HepG2 (cell line): ENCODE results near the gene FAM222A. TPM values are rescaled to one million over a fixed set of nuclear protein-coding genes. Genes with fewer than 3 reads are reported as not detected.

Source experiments
- ATAC-seq: fragments of 200-7000 bp; cut with Tn5 transposase; 3 replicates; pipeline ENCODE4 v1.9.1; 2020; ENCODE audit warnings: mild to moderate bottlenecking, moderate library complexity
- BruUV-seq: library from RNA; stranded (reverse); fragments of 400-500 nt; replicated peaks from 2 replicates; lab custom pipeline; 2021; lab: Mats Ljungman, UMichigan
- CTCF ChIA-PET: fragments of 300-600 bp; formaldehyde crosslinking; extraction: SDS; loops from one replicate; lab custom pipeline; 2021; ENCODE audit warnings: low total read pairs, inconsistent platforms, low intra/inter-chr PET ratio; lab: Yijun Ruan, JAX
- POLR2A ChIA-PET: fragments of 350-600 bp; sonication (Branson Sonifier 250); formaldehyde crosslinking; loops from one replicate; lab custom pipeline; 2020; ENCODE audit warnings: antibody characterized with exemption, inconsistent platforms; lab: Yijun Ruan, JAX
- DNase-seq: peaks from one replicate; pipeline ENCODE4 v3.0.0-alpha.2; 2015; ENCODE audit warnings: low spot score
- FAIRE-seq: peaks from 3 replicates; lab custom pipeline; 2011; peaks lifted over from hg19 to GRCh38; lab: Jason Lieb, UNC
- H2AFZ ChIP-seq: one replicate; pipeline ENCODE4 v1.6.1; 2011; ENCODE audit warnings: low read length, inconsistent platforms
- H3K27ac ChIP-seq: fragments of 300-600 bp; 3 replicates; pipeline ENCODE4 v1.8.0; 2011; ENCODE audit warnings: mixed run types, mild to moderate bottlenecking, mixed read lengths, low read length, inconsistent platforms; ENCODE audit not compliant: insufficient read depth; ENCODE audit errors: extremely low read length
- H3K27me3 ChIP-seq, 2 experiments: fragments of 200-600 bp in 1 of 2; 2 replicates in 1 of 2; 3 replicates in 1 of 2; pipeline versions ENCODE4 v1.6.0 to v1.8.0; 2011; ENCODE audit warnings: low read length in 2 of 2, mild to moderate bottlenecking in 2 of 2, moderate library complexity in 2 of 2, inconsistent platforms in 1 of 2; ENCODE audit not compliant: insufficient read depth in 2 of 2, control insufficient read depth in 1 of 2
- H3K36me3 ChIP-seq, 2 experiments: fragments of 200-600 bp in 1 of 2; replicated peaks in 1 of 2; 2 replicates in 1 of 2; 3 replicates in 1 of 2; pipeline versions ENCODE4 v1.5.1 to v1.8.0; 2011; ENCODE audit warnings: low read length in 2 of 2, inconsistent platforms in 1 of 2; ENCODE audit not compliant: insufficient read depth in 2 of 2, control insufficient read depth in 1 of 2
- H3K4me1 ChIP-seq: 2 replicates; pipeline ENCODE4 v1.5.1; 2012; ENCODE audit warnings: low read length, inconsistent platforms; ENCODE audit not compliant: insufficient read depth
- H3K4me2 ChIP-seq: 2 replicates; pipeline ENCODE4 v1.6.0; 2011; ENCODE audit warnings: low read depth, low read length, inconsistent platforms
- H3K4me3 ChIP-seq, 3 experiments: fragments of 200-600 bp in 1 of 3; sonication (generic), shearing (Covaris generic) in 1 of 3; replicated peaks in 1 of 3; 2 replicates each; pipeline ENCODE4 v1.5.1; 2011 to 2016; ENCODE audit warnings: low read length in 3 of 3, inconsistent platforms in 2 of 3, low read depth in 2 of 3, mild to moderate bottlenecking in 2 of 3, control low read depth in 1 of 3, mixed read lengths in 1 of 3; ENCODE audit not compliant: insufficient read depth in 1 of 3
- H3K79me2 ChIP-seq: one replicate; pipeline ENCODE4 v1.6.1; 2011; ENCODE audit warnings: low read length, inconsistent platforms; ENCODE audit not compliant: insufficient read depth
- H3K9ac ChIP-seq: 2 replicates; pipeline ENCODE4 v1.6.0; 2011; ENCODE audit warnings: mild to moderate bottlenecking, low read depth, low read length, inconsistent platforms; ENCODE audit not compliant: insufficient read depth
- H3K9me3 ChIP-seq: 2 replicates; pipeline ENCODE4 v1.5.1; 2012; ENCODE audit warnings: mild to moderate bottlenecking, low read length
- H4K20me1 ChIP-seq: 2 replicates; pipeline ENCODE4 v1.6.0; 2011; ENCODE audit warnings: inconsistent platforms, mild to moderate bottlenecking, low read length, moderate library complexity; ENCODE audit not compliant: insufficient read depth
- GABPB1 ChIP-seq: IDR thresholded peaks from 2 replicates; pipeline ENCODE4 v1.6.1; 2016; ENCODE audit warnings: mild to moderate bottlenecking, missing genetic modification reagents, moderate library complexity, missing compliant biosample characterization
- HCFC1 ChIP-seq: fragments of 150-350 bp; IDR thresholded peaks from 2 replicates; pipeline ENCODE4 v1.6.1; 2014; ENCODE audit warnings: low read depth, low read length
- IRF2 ChIP-seq: IDR thresholded peaks from 2 replicates; pipeline ENCODE4 v1.6.1; 2018; ENCODE audit warnings: missing genetic modification reagents, missing compliant biosample characterization
- NFE2 ChIP-seq: sonication (generic); formaldehyde crosslinking; IDR thresholded peaks from 2 replicates; pipeline ENCODE4 v1.4.0; 2020; ENCODE audit warnings: missing genetic modification reagents
- SNAPC2 ChIP-seq: sonication (generic); formaldehyde crosslinking; IDR thresholded peaks from 2 replicates; pipeline ENCODE4 v1.8.1; 2022; ENCODE audit warnings: mild to moderate bottlenecking, missing genetic modification reagents
- TMF1 ChIP-seq: sonication (generic); formaldehyde crosslinking; IDR thresholded peaks from 2 replicates; pipeline ENCODE4 v1.8.1; 2022; ENCODE audit warnings: low read depth, missing genetic modification reagents
- ZBTB20 ChIP-seq: sonication (generic); formaldehyde crosslinking; IDR thresholded peaks from 2 replicates; pipeline ENCODE4 v1.8.1; 2023; ENCODE audit warnings: missing genetic modification reagents, low read depth, mild to moderate bottlenecking, borderline replicate concordance
- ZNF264 ChIP-seq: sonication (generic); formaldehyde crosslinking; IDR thresholded peaks from 2 replicates; pipeline ENCODE4 v1.4.0; 2020; ENCODE audit warnings: missing genetic modification reagents
- ZNF350 ChIP-seq: sonication (generic); formaldehyde crosslinking; IDR thresholded peaks from 2 replicates; pipeline ENCODE4 v1.4.0; 2020; ENCODE audit warnings: mild to moderate bottlenecking, low read depth, missing genetic modification reagents, borderline replicate concordance
- ZNF563 ChIP-seq: sonication (generic); formaldehyde crosslinking; IDR thresholded peaks from 2 replicates; pipeline ENCODE4 v1.8.0; 2022; ENCODE audit warnings: mild to moderate bottlenecking, moderate library complexity, missing genetic modification reagents
- WGBS: methylation state at CpG from one replicate; pipeline ENCODE4 v1.1.6; 2017; ENCODE audit warnings: low lambda C conversion rate; 5-methylcytosine and 5-hydroxymethylcytosine counted together
- in situ Hi-C: cut with HindIII; loops from 2 replicates; pipeline ENCODE4 v1.10.0; 2017; ENCODE audit warnings: low pct_unique_long_range_greater_than_20kb; ENCODE audit not compliant: extremely low pct_ligation_motif_present
- intact Hi-C: fragments of 100-400 bp; cut with micrococcal nuclease; formaldehyde crosslinking; loops from one replicate; pipeline ENCODE4 v1.10.0; 2022; ENCODE audit not compliant: unreplicated experiment
- polyA plus RNA-seq, 8 experiments: library from polyadenylated mRNA; depleted of rRNA in 3 of 8; stranded (reverse) in 7 of 8; unstranded in 1 of 8; fragments of >200 nt; fragmentation: Illumina TruSeq in 4 of 8; extraction: Trizol in 4 of 8; gene quantifications; 2 replicates each; pipeline versions ENCODE4 v1.2.1 to v1.2.3, GENCODE V29; 2011 to 2016; ENCODE audit warnings: low read depth in 4 of 8, missing spikeins in 1 of 8, mixed read lengths in 1 of 8; ENCODE audit not compliant: insufficient read depth in 1 of 8
- total RNA-seq, 5 experiments: library from RNA; depleted of rRNA; stranded (reverse); fragments of >200 nt; fragmentation: Illumina TruSeq; extraction: Trizol; gene quantifications; 2 replicates each; pipeline ENCODE4 v1.2.3, GENCODE V29; 2016; ENCODE audit warnings: low read depth in 1 of 5
- TF ChIP-seq, protein P1 (sequence below): sonication (generic); formaldehyde crosslinking; IDR thresholded peaks from 2 replicates; pipeline ENCODE4 v1.4.0; 2020; ENCODE audit warnings: missing genetic modification reagents
- TF ChIP-seq, protein P2 (sequence below): sonication (generic); formaldehyde crosslinking; IDR thresholded peaks from 2 replicates; pipeline ENCODE4 v1.5.0; 2020; ENCODE audit warnings: mild to moderate bottlenecking, low read depth, missing genetic modification reagents, borderline replicate concordance
- TF ChIP-seq, protein P3 (sequence below): sonication (generic); formaldehyde crosslinking; IDR thresholded peaks from 2 replicates; pipeline ENCODE4 v1.4.0; 2020; ENCODE audit warnings: missing genetic modification reagents

FAM222A gene
- total and polyA plus RNA-seq, 2 of the 13 experiments (the other 11 are each of a cell fraction or from before 2014, with no cell fraction given): 2.7 to 9.6 TPM

DNA sequence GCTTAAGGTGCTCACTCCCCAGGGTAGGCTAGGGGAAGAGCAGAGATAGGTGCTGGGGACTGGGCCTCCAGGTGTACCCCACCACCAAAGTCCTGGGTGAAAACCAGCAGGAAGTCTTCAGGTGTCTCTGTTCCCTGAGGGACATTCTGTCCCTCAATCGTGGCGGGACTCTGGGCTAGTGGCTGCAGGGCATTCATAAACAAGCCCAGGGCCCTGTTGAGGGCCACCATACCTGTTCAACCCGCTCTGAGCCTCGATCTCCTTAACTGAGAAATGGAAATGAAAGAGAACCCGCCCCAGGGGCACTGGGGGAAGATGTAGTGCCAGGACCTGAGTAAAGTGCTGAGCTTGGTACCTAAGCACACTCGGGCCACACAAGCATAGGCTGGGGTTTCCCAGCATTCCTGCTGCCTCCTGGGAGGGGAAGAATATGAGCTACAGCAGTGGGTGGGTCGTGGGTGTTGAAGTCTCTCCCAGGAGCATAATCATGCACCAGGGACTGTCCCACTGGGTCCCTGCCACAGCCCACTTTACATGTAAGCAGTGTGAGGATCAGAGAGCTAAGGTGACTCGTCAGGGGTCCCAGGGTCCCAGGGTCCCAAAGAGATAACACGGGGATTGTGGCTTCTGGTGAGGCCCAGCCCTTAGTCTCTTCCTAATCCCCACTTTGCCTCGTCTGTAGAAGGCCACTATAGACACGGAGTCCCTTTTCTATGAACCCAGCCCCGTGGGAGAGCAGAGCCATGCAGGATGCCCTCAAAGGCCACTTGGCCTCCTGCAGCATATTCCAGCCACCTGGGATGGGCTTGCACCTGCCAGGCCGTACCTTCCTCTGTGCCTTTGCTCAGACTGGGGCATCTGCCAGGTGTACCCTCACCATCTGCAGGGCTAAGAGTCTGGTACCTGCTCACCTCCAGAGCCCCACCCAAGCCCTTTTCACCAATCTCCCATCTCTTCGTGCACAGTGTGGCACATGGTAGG, 14.4 kb downstream of the FAM222A start (continued):
- TF ChIP-seq, protein P1, sequence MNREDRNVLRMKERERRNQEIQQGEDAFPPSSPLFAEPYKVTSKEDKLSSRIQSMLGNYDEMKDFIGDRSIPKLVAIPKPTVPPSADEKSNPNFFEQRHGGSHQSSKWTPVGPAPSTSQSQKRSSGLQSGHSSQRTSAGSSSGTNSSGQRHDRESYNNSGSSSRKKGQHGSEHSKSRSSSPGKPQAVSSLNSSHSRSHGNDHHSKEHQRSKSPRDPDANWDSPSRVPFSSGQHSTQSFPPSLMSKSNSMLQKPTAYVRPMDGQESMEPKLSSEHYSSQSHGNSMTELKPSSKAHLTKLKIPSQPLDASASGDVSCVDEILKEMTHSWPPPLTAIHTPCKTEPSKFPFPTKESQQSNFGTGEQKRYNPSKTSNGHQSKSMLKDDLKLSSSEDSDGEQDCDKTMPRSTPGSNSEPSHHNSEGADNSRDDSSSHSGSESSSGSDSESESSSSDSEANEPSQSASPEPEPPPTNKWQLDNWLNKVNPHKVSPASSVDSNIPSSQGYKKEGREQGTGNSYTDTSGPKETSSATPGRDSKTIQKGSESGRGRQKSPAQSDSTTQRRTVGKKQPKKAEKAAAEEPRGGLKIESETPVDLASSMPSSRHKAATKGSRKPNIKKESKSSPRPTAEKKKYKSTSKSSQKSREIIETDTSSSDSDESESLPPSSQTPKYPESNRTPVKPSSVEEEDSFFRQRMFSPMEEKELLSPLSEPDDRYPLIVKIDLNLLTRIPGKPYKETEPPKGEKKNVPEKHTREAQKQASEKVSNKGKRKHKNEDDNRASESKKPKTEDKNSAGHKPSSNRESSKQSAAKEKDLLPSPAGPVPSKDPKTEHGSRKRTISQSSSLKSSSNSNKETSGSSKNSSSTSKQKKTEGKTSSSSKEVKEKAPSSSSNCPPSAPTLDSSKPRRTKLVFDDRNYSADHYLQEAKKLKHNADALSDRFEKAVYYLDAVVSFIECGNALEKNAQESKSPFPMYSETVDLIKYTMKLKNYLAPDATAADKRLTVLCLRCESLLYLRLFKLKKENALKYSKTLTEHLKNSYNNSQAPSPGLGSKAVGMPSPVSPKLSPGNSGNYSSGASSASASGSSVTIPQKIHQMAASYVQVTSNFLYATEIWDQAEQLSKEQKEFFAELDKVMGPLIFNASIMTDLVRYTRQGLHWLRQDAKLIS (CRISPR knock-in tag): no peak
- TF ChIP-seq, protein P2, sequence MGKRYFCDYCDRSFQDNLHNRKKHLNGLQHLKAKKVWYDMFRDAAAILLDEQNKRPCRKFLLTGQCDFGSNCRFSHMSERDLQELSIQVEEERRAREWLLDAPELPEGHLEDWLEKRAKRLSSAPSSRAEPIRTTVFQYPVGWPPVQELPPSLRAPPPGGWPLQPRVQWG: no peak
- TF ChIP-seq ZNF350: no peak
- 0 out of 2 replicates have a peak, but pooled peaks have one; percentile 17 for TF ChIP-seq TMF1 (CRISPR knock-in tag)
- TF ChIP-seq SNAPC2: no peak

DNA sequence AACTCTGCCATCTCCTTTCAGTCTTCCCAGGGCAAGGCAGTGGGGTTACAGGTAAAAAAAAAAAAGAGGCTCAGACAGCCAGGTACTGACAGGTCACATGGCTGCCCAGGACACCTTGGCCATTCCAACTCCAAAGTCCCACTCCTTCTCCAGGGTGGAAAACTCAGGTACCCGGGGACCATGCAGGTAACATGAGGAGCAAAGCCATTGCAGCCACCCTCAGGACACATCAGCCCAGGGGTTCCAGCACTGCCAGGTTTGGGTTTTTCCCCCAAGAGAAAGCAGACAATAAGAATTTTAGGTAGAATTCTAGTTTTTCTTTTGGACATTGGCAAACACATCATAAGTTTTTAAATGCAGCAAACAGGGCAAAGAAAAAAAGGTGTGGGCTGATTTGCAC, 15.3 kb downstream of the FAM222A start:
- in situ Hi-C loops (no loop called here), intact Hi-C loops (no loop called here)
- H3K27me3 ChIP-seq: no peaks in the 10 kb centered on the region
- no peak for DNase-seq
- H4K20me1 ChIP-seq: no peaks in the 10 kb centered on the region
- ChIA-PET POLR2A (no interaction called here), CTCF (no interaction called here)
- no peak overlapping the region for H3K4me3 ChIP-seq
- BruUV-seq: no TSS peak
- peaks cover 0 to 7% of the 10 kb centered on the region in 2 experiments; a peak in 1 of 5 replicates for H3K36me3 ChIP-seq
- peaks cover 13% of the 10 kb centered on the region for H3K79me2 ChIP-seq
- no peak overlapping the region for H3K9ac ChIP-seq
- FAIRE-seq: no peak
- ATAC-seq: no peak
- H3K4me1 ChIP-seq: peaks cover 63% of the 10 kb centered on the region
- no peak overlapping the region for H3K4me2 ChIP-seq
- H3K9me3 ChIP-seq: no peaks in the 10 kb centered on the region
- WGBS: 83% methylated on average over 1 of the region's 1 CpG
- H3K27ac ChIP-seq: peak overlapping the region; percentile 83
- no peak overlapping the region for H2AFZ ChIP-seq
- no peak for TF ChIP-seq HCFC1
- no peak for TF ChIP-seq IRF2 (CRISPR knock-in tag)
- no peak for TF ChIP-seq ZNF563
- no peak for TF ChIP-seq ZNF264
- no peak for TF ChIP-seq GABPB1
- TF ChIP-seq ZBTB20 (CRISPR knock-in tag): no peak
- TF ChIP-seq, protein P3, sequence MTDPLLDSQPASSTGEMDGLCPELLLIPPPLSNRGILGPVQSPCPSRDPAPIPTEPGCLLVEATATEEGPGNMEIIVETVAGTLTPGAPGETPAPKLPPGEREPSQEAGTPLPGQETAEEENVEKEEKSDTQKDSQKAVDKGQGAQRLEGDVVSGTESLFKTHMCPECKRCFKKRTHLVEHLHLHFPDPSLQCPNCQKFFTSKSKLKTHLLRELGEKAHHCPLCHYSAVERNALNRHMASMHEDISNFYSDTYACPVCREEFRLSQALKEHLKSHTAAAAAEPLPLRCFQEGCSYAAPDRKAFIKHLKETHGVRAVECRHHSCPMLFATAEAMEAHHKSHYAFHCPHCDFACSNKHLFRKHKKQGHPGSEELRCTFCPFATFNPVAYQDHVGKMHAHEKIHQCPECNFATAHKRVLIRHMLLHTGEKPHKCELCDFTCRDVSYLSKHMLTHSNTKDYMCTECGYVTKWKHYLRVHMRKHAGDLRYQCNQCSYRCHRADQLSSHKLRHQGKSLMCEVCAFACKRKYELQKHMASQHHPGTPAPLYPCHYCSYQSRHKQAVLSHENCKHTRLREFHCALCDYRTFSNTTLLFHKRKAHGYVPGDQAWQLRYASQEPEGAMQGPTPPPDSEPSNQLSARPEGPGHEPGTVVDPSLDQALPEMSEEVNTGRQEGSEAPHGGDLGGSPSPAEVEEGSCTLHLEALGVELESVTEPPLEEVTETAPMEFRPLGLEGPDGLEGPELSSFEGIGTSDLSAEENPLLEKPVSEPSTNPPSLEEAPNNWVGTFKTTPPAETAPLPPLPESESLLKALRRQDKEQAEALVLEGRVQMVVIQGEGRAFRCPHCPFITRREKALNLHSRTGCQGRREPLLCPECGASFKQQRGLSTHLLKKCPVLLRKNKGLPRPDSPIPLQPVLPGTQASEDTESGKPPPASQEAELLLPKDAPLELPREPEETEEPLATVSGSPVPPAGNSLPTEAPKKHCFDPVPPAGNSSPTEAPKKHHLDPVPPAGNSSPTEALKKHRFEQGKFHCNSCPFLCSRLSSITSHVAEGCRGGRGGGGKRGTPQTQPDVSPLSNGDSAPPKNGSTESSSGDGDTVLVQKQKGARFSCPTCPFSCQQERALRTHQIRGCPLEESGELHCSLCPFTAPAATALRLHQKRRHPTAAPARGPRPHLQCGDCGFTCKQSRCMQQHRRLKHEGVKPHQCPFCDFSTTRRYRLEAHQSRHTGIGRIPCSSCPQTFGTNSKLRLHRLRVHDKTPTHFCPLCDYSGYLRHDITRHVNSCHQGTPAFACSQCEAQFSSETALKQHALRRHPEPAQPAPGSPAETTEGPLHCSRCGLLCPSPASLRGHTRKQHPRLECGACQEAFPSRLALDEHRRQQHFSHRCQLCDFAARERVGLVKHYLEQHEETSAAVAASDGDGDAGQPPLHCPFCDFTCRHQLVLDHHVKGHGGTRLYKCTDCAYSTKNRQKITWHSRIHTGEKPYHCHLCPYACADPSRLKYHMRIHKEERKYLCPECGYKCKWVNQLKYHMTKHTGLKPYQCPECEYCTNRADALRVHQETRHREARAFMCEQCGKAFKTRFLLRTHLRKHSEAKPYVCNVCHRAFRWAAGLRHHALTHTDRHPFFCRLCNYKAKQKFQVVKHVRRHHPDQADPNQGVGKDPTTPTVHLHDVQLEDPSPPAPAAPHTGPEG (CRISPR knock-in tag): no peak
- TF ChIP-seq NFE2 (CRISPR knock-in tag): no peak
